MCF 10A (cell line): ENCODE measurements around the gene ZBTB21. TPM values are rescaled to one million over a fixed set of nuclear protein-coding genes. Genes with fewer than 3 reads are reported as not detected.

Source experiments
- BruUV-seq: library from RNA; stranded (reverse); fragments of 400-500 nt; replicated peaks from 2 replicates; lab custom pipeline; 2021; lab: Mats Ljungman, UMichigan
- CTCF ChIA-PET: fragments of 300-600 bp; sonication (Branson Sonifier 250); formaldehyde crosslinking; extraction: SDS; loops from one replicate; lab custom pipeline; 2021; ENCODE audit warnings: antibody characterized with exemption, inconsistent platforms; lab: Yijun Ruan, JAX
- POLR2A ChIA-PET: fragments of 300-600, 350-650 bp; sonication (Branson Sonifier 250); formaldehyde crosslinking; extraction: SDS; loops from one replicate; lab custom pipeline; 2020; ENCODE audit warnings: antibody characterized with exemption, inconsistent platforms; lab: Yijun Ruan, JAX
- DNase-seq: peaks from one replicate; pipeline ENCODE4 v3.0.0-alpha.2; 2018; ENCODE audit not compliant: unreplicated experiment
- H3K27ac Mint-ChIP-seq: one replicate; pipeline ENCODE4 v1.8.0; 2022; ENCODE audit warnings: mild to moderate bottlenecking, low read depth, mixed read lengths; ENCODE audit not compliant: unreplicated experiment
- H3K27me3 Mint-ChIP-seq: one replicate; pipeline ENCODE4 v1.8.0; 2022; ENCODE audit warnings: mixed read lengths; ENCODE audit not compliant: insufficient read depth, unreplicated experiment
- H3K36me3 Mint-ChIP-seq: one replicate; pipeline ENCODE4 v1.8.0; 2022; ENCODE audit warnings: mild to moderate bottlenecking, moderate library complexity, mixed read lengths; ENCODE audit not compliant: insufficient read depth, unreplicated experiment
- H3K4me1 Mint-ChIP-seq: one replicate; pipeline ENCODE4 v1.8.0; 2022; ENCODE audit warnings: mixed read lengths; ENCODE audit not compliant: insufficient read depth, unreplicated experiment
- H3K4me3 Mint-ChIP-seq: one replicate; pipeline ENCODE4 v1.8.0; 2022; ENCODE audit warnings: mild to moderate bottlenecking, moderate library complexity, mixed read lengths; ENCODE audit not compliant: unreplicated experiment
- H3K9me3 Mint-ChIP-seq: one replicate; pipeline ENCODE4 v1.8.0; 2022; ENCODE audit warnings: mixed read lengths; ENCODE audit not compliant: unreplicated experiment
- CTCF ChIP-seq: fragments of 200-600 bp; IDR thresholded peaks from one replicate; pipeline ENCODE4 v1.8.0; 2022; ENCODE audit warnings: antibody characterized with exemption, mild to moderate bottlenecking; ENCODE audit not compliant: unreplicated experiment
- intact Hi-C: fragments of 100-400 bp; cut with micrococcal nuclease; formaldehyde crosslinking; loops from 2 replicates; pipeline ENCODE4 v1.14.1; 2022
- total RNA-seq: library from RNA; stranded (reverse); gene quantifications from 2 replicates; pipeline ENCODE4 v1.2.3, GENCODE V29; 2022

ZBTB21 gene
- total RNA-seq, 1 experiment from 2014 or later, result 27.3 TPM

- H3K4me3 Mint-ChIP-seq, result no peak overlapping the region
- H3K4me1 Mint-ChIP-seq, result peaks cover 24% of the 10 kb centered on the region
- TF ChIP-seq CTCF, result no peak
- BruUV-seq, result no TSS peak
- H3K27ac Mint-ChIP-seq, result peak overlapping the region; percentile 64
- peak; percentile 95 for DNase-seq
- intact Hi-C loops, result no loop called here
- ChIA-PET POLR2A (interaction anchor here (0.7 to 1.0 kb wide), 2 partner anchors 46 to 161 kb away, joined by 3 to 4 read pairs; partner anchors contain the start of gene PRDM15), CTCF (interaction anchor here (0.8 to 1.2 kb wide), 3 partner anchors 8 to 33 kb away, joined by 3 to 4 read pairs (median 4); no protein-coding TSS in a partner anchor)
- no peaks in the 10 kb centered on the region for H3K9me3 Mint-ChIP-seq
- no peaks in the 10 kb centered on the region for H3K36me3 Mint-ChIP-seq
- H3K27me3 Mint-ChIP-seq, result no peaks in the 10 kb centered on the region
Observed at GRCh38 chr21:42040411-42041180, 30.4 kb upstream of the ZBTB21 start.

GRCh38 chr21:42039911-42040351, 29.8 kb upstream of the ZBTB21 start:
- Mint-ChIP-seq H3K27me3 (no peaks in the 10 kb centered on the region), H3K36me3 (no peaks in the 10 kb centered on the region), H3K4me1 (peaks cover 24% of the 10 kb centered on the region), H3K9me3 (no peaks in the 10 kb centered on the region), H3K4me3 (no peak overlapping the region), H3K27ac (peak overlapping the region; percentile 64)
- BruUV-seq, result no TSS peak
- TF ChIP-seq CTCF, result no peak
- peak; percentile 30 for DNase-seq
- ChIA-PET POLR2A (interaction anchor here (0.5 to 1.0 kb wide), 5 partner anchors 9 to 160 kb away, joined by 3 to 4 read pairs (median 3); partner anchors contain the start of gene PRDM15), CTCF (interaction anchor here (0.8 to 1.2 kb wide), 3 partner anchors 9 to 33 kb away, joined by 3 to 4 read pairs (median 4); no protein-coding TSS in a partner anchor)
- intact Hi-C loops, result no loop called here

GRCh38 chr21:42039470-42039901, 29.3 kb upstream of the ZBTB21 start:
- POLR2A ChIA-PET, result interaction anchor here (0.5 to 0.9 kb wide), 4 partner anchors 9 to 129 kb away, joined by 3 read pairs; no protein-coding TSS in a partner anchor
- Mint-ChIP-seq H3K27me3 (no peaks in the 10 kb centered on the region), H3K36me3 (no peaks in the 10 kb centered on the region), H3K9me3 (no peaks in the 10 kb centered on the region), H3K4me1 (peaks cover 24% of the 10 kb centered on the region), H3K27ac (peak overlapping the region; percentile 64), H3K4me3 (no peak overlapping the region)
- intact Hi-C loops, result no loop called here
- no peak for TF ChIP-seq CTCF
- BruUV-seq, result no TSS peak
- DNase-seq, result peak; percentile 92
- CTCF ChIA-PET, result interaction anchor here (1.2 kb wide), 2 partner anchors 9 to 19 kb away, joined by 3 to 4 read pairs; no protein-coding TSS in a partner anchor
